Mesothelial cell of epicardium (in vitro differentiated cells): ENCODE data around the gene DAAM1. TPM values are rescaled to one million over a fixed set of nuclear protein-coding genes. Genes with fewer than 3 reads are reported as not detected.
A peak's percentile ranks its signal among the peaks of the same experiment; 100 is the strongest.

Source experiments
- DNase-seq, 2 experiments: peaks; one replicate each; pipeline ENCODE4 v3.0.0; 2021; ENCODE audit warnings: low spot score in 2 of 2; ENCODE audit not compliant: unreplicated experiment in 2 of 2
- H3K27ac Mint-ChIP-seq: 2 replicates; pipeline ENCODE4 v1.8.0; 2021; ENCODE audit warnings: mixed read lengths
- H3K27me3 Mint-ChIP-seq: 2 replicates; pipeline ENCODE4 v1.8.0; 2021; ENCODE audit warnings: low read depth, mixed read lengths
- H3K36me3 Mint-ChIP-seq: 2 replicates; pipeline ENCODE4 v1.8.0; 2021; ENCODE audit warnings: mixed read lengths
- H3K4me1 Mint-ChIP-seq: 2 replicates; pipeline ENCODE4 v1.8.0; 2021; ENCODE audit warnings: mixed read lengths
- H3K4me3 Mint-ChIP-seq: 2 replicates; pipeline ENCODE4 v1.8.0; 2021; ENCODE audit warnings: mild to moderate bottlenecking, moderate library complexity, mixed read lengths
- H3K9me3 Mint-ChIP-seq: 2 replicates; pipeline ENCODE4 v1.8.0; 2021; ENCODE audit warnings: mixed read lengths
- total RNA-seq: library from RNA; stranded (reverse); gene quantifications from 3 replicates; pipeline ENCODE4 v1.2.1, GENCODE V29; 2021
- TF ChIP-seq, protein P1 (sequence below): fragments of 200-600 bp; sonication (generic); IDR thresholded peaks from one replicate; pipeline ENCODE4 v1.5.0; 2021; ENCODE audit warnings: antibody characterized with exemption; ENCODE audit not compliant: unreplicated experiment

Gene DAAM1
- total RNA-seq, 1 donor from 2014 or later, result 44.2 TPM

DNA sequence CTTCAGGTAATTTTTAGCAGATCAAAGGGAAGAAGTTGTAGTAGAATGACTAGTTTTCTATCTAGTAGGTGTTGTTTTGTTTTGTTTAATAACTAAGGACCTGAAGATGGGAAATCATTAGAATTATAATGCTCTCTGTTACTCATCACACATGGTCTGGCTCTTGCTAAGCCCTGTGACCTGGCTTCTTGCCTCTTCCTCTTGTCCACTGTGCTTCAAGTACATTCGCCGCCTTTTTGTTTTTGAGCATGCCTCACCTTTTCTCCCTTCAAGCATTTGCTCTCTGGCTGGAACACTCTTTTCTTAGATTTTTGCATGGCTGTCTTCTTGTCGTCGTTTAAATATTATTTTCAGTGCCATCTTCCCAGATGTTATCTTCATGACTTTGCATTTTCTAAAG lies 47.7 kb downstream of the DAAM1 start:
- Mint-ChIP-seq H3K27me3 (no peaks in the 10 kb centered on the region), H3K4me3 (no peak overlapping the region), H3K4me1 (peaks cover 35% of the 10 kb centered on the region), H3K9me3 (peaks cover 24% of the 10 kb centered on the region), H3K27ac (no peak overlapping the region), H3K36me3 (peaks cover 12% of the 10 kb centered on the region)
- no peak for DNase-seq
- TF ChIP-seq, protein P1, sequence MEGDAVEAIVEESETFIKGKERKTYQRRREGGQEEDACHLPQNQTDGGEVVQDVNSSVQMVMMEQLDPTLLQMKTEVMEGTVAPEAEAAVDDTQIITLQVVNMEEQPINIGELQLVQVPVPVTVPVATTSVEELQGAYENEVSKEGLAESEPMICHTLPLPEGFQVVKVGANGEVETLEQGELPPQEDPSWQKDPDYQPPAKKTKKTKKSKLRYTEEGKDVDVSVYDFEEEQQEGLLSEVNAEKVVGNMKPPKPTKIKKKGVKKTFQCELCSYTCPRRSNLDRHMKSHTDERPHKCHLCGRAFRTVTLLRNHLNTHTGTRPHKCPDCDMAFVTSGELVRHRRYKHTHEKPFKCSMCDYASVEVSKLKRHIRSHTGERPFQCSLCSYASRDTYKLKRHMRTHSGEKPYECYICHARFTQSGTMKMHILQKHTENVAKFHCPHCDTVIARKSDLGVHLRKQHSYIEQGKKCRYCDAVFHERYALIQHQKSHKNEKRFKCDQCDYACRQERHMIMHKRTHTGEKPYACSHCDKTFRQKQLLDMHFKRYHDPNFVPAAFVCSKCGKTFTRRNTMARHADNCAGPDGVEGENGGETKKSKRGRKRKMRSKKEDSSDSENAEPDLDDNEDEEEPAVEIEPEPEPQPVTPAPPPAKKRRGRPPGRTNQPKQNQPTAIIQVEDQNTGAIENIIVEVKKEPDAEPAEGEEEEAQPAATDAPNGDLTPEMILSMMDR, result no peak

DNA sequence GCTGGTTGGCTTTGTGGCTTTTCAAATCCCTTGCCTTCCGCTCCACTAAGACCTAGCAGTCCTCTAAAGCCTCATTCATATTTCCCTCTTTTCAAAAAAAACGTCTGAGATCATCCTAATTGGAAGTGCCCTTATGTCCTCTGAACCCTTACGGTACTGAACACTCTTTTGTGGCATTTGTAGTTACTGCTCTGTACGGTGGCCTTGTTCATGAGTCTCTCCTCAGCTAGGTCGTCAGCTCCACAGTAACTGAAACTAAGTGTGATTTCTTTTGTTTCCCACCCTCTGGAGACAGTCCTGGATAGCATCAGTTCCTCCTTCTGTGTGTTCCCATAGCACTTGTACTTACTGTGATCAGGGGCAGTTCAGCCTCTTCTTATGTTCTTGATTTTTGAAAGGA lies 49.7 kb downstream of the DAAM1 start:
- TF ChIP-seq, protein P1, result no peak
- Mint-ChIP-seq H3K27ac (peak overlapping the region; percentile 54), H3K27me3 (no peaks in the 10 kb centered on the region), H3K4me3 (no peak overlapping the region), H3K4me1 (peaks cover 35% of the 10 kb centered on the region), H3K36me3 (peaks cover 14% of the 10 kb centered on the region), H3K9me3 (peaks cover 24% of the 10 kb centered on the region)
- no peak for DNase-seq

DNA sequence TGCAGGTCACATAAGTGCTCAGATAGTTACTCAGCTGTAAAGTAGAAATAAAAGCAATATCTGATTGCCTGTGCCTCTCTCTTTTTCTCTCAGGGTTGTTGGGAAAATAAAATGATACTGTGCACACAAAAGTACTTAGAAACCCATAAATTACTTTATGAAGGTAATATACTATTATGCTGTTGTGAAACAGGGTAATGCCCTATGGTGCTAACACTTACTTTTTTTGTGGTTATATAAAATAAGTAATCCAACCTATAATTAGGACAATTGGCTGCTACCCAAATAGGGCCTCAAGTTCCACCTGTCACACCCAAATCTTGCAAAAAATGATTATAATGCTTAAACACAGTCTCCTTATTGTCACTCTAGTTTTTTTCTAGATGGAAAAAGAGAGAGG lies 50.6 kb downstream of the DAAM1 start:
- Mint-ChIP-seq H3K36me3 (peaks cover 14% of the 10 kb centered on the region), H3K27me3 (no peaks in the 10 kb centered on the region), H3K27ac (no peak overlapping the region), H3K4me1 (peaks cover 35% of the 10 kb centered on the region), H3K4me3 (no peak overlapping the region), H3K9me3 (peaks cover 17% of the 10 kb centered on the region)
- DNase-seq, result no peak
- TF ChIP-seq, protein P1, result no peak

DNA sequence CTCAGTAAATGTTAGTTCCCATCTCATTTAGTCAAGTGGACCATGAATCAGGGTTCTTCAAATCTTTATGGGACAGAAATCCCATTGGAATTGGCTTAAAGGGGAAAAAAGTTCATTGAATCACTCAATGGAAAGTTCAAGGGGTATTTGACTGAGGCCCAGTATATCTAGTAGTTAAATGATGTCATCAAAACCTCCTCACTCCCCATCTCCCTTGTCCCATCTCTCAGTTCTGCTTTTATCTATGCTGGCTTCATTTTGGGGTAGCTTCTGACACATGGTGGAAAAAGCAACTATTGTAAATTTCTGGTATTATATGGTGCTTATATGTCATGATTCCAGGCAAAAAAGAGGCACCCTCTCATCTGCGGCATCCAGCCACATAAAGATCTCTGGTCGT lies 51.9 kb downstream of the DAAM1 start:
- H3K27ac Mint-ChIP-seq, result no peak overlapping the region
- H3K4me1 Mint-ChIP-seq, result peaks cover 47% of the 10 kb centered on the region
- H3K9me3 Mint-ChIP-seq, result peaks cover 4% of the 10 kb centered on the region
- no peaks in the 10 kb centered on the region for H3K27me3 Mint-ChIP-seq
- no peak overlapping the region for H3K4me3 Mint-ChIP-seq
- TF ChIP-seq, protein P1, result no peak
- peaks cover 6% of the 10 kb centered on the region for H3K36me3 Mint-ChIP-seq
- DNase-seq, result no peak

DNA sequence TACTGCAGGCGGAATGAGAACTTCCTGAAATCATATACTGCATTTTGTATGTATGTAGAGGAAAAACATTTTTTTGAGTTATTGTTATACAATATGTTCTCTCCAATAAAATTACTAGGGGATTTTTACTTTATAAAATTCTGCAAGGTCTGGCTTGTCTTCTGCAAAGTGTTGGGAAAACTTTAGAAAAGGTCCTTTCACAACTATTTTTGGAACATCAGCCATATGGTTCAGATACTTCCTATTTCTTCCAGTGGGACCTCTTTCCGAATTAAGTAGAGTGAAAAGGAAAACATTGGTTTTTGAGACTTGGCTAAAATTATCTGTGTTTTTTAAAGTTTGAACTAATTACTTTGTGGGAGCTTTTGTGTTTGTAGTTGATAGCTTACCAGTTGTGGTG lies 52.7 kb downstream of the DAAM1 start:
- peaks cover 48% of the 10 kb centered on the region for H3K4me1 Mint-ChIP-seq
- H3K27me3 Mint-ChIP-seq, result no peaks in the 10 kb centered on the region
- peaks cover 2% of the 10 kb centered on the region for H3K36me3 Mint-ChIP-seq
- H3K4me3 Mint-ChIP-seq, result no peak overlapping the region
- TF ChIP-seq, protein P1, result no peak
- DNase-seq, result no peak
- no peaks in the 10 kb centered on the region for H3K9me3 Mint-ChIP-seq
- no peak overlapping the region for H3K27ac Mint-ChIP-seq

DNA sequence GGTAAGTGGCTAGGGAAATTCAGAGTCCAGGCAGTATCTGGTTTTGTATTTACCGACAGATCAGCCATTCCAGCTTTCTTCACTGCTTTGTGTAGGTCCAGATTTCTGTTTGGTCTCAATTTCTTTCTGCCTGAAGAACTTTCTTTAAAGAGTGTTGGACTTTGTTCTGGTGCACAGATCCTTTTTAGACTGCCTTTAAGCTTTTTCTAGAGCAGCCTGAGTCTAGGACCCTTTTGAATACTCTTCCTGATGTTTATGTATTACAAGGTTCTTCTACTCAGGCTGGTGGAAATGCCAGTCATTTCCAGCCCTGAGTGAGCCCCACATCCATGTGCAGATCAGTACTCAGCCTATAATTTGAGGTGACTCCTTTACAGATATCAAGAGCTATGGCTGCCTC lies 54.7 kb downstream of the DAAM1 start:
- no peak overlapping the region for H3K27ac Mint-ChIP-seq
- H3K4me1 Mint-ChIP-seq, result peaks cover 33% of the 10 kb centered on the region
- H3K27me3 Mint-ChIP-seq, result no peaks in the 10 kb centered on the region
- DNase-seq, result no peak
- TF ChIP-seq, protein P1, result no peak
- H3K9me3 Mint-ChIP-seq, result peaks cover 8% of the 10 kb centered on the region
- peaks cover 2% of the 10 kb centered on the region for H3K36me3 Mint-ChIP-seq
- H3K4me3 Mint-ChIP-seq, result no peak overlapping the region
